ENCODE data around the gene HOXA2.

Gene HOXA2

GRCh38 chr7:27124902-27125689, 22.6 kb upstream of the HOXA2 start:
- FAIRE-seq = no peak

- FAIRE-seq = no peak
Measured at GRCh38 chr7:27124096-27124901, 21.8 kb upstream of the HOXA2 start.

DNA sequence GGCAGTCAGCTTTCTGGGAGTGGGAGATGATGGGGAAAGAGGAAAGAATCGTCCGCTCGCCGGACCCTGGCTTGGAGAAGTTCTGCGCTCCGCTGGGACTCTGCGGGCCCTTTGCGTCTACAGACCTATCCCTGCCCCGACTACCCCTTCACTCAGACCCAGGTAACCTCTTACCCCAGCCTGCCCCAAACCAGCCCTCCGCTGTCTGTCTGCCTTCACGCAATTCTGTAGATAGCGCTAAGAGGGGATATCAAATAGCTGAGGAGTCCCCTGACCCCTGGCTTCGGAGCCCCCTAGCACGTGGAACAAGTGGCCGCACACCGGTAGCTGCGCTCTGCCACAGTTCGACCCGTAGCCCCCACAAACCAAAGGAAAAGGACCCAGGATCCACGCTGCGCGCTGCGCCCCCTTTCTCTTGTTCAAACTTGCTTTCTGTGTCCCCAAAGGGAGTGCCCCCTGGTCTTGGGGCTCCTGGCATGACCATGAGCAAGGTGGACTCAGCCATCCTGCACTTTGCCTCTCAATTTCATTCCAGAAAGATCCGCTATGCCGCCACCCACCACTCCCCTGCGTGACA, 21.1 kb upstream of the HOXA2 start:
- FAIRE-seq = no peak

DNA sequence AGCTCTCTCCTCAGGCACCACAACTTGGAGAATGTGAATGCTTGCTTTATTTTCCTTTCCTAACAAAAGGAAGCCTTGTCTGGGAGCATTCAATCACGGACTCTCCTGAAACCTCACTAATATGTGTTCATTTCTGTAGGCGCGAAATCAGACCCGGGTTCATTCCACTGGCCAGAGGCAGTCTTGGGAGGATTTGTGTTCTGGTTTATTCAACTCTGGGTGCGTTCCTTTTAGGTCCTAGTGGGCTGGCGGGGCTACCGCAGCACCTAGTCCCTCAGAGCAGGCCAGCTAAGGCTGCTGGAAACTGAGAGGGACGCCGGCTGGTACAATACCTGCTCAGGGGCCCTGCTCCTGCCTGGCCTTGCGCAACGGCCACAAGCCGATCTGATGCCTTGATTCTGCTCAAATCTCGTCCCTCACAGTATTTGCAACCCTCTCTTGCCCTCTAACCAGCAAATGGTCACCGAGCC, 20.6 kb upstream of the HOXA2 start:
- no peak for FAIRE-seq

GRCh38 chr7:27122077-27122910, 19.8 kb upstream of the HOXA2 start:
- FAIRE-seq = no peak

DNA sequence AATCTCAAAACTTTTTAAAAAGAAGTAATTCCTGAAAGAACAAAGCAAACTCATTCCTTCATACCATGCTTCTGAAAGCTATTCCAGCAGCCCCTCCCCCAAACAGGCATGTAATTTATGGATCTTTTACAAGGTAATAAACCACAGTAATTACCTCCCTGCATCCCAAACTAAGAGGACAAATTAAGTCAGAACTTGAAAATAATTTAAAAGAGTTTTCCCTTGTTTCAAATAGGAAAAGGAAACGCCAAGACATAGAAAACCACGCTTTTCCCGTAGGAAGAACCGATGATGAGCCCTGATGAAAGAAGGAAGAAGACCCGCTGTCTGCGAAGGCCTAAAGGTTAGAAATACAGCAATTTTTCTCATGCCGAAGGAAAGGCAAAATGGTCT, 19.2 kb upstream of the HOXA2 start:
- FAIRE-seq = no peak

- no peak for FAIRE-seq
Measured at GRCh38 chr7:27119412-27119911, 17.0 kb upstream of the HOXA2 start.

DNA sequence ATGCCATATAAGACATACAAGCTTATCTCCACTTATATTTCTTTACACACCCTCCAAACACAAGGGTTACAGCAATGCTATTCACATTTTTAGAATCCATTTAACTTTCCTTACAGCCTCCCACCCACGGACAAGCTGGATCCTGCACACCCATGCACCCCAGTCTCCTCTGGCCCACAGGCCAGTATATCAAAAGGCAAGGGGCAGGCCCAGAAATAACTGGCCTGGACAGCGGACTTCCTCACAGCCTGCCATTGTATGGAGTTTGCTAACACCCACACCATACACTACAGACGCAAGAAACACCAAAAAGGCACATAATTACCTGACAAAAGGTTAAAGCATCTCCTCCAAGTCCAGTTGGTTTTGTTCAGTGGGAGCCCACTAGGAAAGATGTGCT, 16.1 kb upstream of the HOXA2 start:
- FAIRE-seq = no peak

DNA sequence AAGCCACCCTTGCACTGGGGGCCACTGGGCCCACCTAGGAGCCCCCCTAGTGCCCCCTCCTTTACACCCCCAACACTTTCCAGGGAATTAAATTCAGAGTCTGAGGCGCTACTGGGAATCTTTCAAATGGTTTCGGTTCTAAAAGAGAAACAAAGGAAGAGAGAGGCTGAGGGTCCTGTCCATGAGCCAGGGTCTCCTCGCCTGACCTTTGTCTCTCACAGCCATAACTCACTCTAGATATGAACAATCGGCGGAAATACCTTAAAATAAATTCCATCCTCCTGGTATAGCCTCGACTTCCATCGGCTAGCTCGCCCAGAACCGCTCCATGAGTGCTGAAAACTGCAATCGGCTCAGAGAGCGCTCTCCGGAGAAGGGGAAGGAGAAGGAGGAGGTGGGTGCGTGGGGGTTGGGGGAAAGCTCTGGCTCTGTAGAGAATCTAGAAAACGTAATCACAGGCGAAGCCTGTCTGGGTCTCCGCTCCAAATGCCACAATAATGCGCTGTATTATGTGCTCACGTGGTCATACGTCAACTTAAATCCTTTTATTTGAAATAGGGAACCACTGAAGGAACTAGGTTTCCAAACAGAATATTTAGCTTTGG, 15.5 kb upstream of the HOXA2 start:
- FAIRE-seq = no peak

DNA sequence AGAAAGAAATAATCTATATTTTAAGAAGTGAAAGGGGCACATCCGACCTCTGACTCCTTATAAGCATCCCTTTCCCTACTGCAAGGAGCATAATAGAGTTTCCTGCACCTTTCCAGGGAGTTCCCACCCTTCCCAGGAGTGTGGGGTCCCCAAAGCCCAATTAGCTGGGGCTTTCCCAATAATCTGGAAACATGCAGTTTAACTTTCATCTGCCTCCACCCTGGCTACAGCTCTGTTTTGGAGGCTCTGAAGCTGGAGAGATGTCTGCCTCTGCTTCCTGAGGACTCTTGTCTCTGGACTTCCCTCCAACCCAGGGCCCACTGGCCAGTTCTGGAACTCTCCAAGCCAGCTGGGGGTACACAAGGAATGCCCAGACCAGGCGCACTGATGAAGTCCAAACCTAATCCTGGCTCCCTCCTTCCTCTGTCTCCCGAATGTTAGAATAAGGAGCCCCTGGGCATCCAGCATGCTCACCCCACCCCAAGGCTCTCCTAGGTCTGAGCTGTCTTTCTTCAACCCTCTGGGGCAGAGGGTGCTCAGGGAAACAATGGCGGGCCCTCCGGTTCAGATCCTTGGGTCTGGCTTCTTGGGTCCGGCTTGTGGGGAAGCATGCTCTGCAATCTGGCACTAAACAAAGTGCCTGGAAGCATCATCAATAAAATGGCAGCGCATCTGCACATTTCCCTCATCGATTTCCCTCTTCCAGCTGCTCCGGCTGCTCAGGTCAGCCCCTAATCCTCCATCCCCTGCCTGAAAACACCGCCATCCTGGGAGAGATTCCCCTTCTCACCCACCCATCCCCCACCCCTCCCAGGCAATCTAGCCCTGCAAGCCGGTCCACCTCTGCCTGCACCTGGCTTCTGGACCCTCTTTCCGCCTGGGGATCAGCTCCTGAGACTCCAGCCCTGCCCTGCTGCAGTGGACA, 14.7 kb upstream of the HOXA2 start:
- no peak for FAIRE-seq

DNA sequence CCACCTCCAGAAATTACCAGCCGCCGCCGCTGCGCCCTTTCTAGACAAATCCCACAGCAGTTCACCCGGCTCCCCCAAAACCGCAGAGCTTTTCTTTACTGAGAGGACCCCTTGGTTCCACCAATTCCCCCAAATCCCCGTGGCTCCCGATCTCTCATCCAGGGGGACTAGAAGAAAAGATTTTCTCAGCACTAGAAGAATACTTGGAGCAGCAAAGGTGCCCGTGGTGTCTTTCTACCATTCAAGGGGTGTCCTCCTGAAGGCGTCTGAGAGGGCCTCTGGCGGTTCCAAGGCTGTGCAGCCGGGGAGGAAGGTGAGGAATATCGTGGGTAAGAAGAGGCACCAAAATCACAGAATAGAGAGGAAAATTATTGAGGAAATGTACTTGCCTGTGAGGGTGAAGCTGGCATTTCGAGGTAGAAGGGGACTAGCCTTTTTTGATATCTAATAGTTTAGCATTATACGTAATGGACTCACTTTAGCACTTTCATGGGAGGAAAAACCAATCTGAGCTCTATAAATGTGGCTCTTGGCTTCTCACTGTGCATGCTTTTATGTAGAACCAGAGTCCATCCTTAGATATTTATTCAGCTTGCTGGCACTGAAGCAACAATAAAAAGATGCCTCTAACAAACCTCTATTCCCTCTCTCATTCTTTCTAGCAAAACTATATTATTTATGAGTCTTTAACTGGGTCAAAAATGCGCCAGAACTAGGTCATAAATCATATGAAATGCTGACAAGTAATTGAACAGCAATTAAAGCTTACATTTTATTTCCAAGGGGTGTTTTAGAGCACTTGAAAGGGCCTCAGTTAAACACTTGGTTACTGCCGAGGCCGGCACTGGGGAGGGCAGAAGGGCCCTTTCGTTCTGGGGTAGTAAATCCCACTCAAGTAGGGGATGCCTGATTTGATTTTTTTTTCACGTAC, 13.8 kb upstream of the HOXA2 start:
- no peak for FAIRE-seq

DNA sequence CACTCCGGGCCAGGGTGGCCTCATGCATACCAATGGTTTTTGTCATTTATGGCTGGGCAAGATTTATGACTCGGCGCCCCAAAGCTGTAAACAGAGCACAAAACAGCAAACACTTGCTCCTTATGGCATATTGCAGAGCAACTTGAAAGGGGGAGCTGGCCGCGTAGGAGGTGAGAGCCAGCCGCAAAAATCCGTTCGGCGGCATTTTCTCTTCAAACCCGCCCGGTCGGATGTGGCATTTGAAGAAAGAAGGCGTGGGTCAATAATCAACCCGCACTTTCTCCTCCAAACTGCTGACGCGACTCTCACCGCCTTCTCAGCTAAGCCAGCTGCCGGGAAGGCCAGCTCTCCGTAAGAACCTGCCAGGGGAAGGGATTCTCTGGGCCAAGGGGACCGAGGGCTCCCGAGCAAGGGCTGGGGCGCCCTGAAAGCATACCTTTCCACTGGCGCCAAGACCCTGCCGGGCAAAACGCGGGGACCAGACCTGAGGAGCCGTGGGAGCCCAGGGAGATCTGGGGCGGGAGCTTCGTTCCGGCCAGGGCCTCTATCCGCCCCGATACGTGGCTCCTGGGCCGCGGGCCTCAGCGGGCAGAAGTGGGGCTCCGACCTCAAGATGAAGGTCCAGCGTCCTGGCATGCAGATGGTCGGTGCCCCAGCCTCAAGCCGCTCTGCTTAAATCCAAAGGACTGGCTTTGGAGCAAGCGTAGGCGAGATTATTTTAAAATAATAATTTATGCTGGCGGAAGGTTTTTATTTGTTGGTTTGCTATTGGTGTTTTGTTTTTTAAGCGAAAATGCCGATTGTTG, 12.9 kb upstream of the HOXA2 start:
- no peak for FAIRE-seq

- FAIRE-seq = no peak
Measured at GRCh38 chr7:27114881-27115220, 12.4 kb upstream of the HOXA2 start.

DNA sequence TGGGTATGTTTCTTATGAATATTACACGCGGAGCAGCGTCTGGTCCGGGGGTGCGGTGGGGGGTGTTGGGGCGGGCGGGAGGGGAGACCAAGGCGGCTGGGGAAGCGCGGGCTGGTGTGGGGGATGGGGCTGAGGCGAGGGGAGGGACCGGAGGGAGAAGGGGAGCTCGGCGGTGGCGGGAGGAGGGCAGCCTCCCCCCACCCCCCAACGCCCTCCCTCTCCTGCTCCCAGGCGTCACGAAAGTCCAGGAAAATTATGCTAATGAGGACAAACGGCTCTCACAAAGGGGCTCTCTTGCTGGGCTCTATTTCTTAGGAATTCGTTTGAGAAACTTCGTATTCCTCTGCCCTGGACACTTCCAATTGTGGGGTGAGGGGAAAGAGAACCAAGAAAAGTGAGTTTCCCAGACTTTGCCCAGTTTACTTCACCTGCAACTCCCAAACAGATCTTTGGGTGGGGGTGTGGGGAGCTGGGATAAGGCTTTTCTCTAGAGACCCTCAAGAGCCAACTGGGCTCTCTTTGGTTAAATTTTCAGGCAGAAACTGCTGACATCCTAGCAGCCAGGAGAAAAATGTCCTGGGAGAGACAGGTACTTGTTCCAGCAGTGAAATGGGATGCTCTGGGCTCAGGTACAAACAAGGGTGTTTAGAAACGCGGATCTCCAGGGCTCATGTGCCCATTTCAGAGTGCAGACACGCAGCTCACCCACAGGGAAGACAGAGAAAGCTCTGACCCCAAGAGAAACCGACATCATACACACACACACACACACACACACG, 11.7 kb upstream of the HOXA2 start:
- FAIRE-seq = no peak

GRCh38 chr7:27112955-27113949, 10.8 kb upstream of the HOXA2 start:
- no peak for FAIRE-seq

DNA sequence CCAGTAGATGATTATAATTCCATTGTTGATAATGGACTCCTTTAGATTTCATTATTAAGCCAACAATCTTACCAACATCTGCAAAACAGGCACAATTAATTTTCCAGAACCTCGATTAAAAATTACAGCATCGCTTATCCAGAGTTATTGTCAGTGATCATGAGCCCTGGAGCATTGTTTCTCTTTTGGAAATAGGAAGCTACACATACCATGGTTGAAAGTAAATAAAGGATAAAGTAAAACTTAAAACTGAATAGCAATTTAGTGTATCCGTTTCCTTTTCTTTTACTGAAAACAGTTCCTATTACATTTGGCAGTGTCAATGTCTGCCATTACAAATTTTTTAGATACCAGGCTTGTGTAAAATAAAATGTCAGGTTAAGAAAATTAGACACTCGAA, 9.9 kb upstream of the HOXA2 start:
- no peak for FAIRE-seq

GRCh38 chr7:27111751-27112277, 9.3 kb upstream of the HOXA2 start:
- FAIRE-seq = no peak

Data from A204.1 (cell line).